ENCODE results near the gene ZNF775.
A peak's percentile ranks its signal among the peaks of the same experiment; 100 is the strongest.

The ZNF775 gene

GRCh38 chr7:150380463-150380862 lies 1.3 kb downstream of the ZNF775 start:
- in situ Hi-C loops (cut with MboI; ENCODE audit: low sequenced_read_pairs, unreplicated experiment) = no loop called here
- TF ChIP-seq CTCF (IDR thresholded peaks at IDR 0.05; ENCODE audit: borderline replicate concordance, control extremely low read depth, extremely low read depth, insufficient read depth, missing control alignments) = no peak
- peak; percentile 63 for DNase-seq (ENCODE audit: low spot score)

GRCh38 chr7:150381096-150381495 lies 2.0 kb downstream of the ZNF775 start:
- in situ Hi-C loops (cut with MboI; ENCODE audit: low sequenced_read_pairs, unreplicated experiment) = no loop called here
- no peak for TF ChIP-seq CTCF (IDR thresholded peaks at IDR 0.05; ENCODE audit: borderline replicate concordance, control extremely low read depth, extremely low read depth, insufficient read depth, missing control alignments)

DNA sequence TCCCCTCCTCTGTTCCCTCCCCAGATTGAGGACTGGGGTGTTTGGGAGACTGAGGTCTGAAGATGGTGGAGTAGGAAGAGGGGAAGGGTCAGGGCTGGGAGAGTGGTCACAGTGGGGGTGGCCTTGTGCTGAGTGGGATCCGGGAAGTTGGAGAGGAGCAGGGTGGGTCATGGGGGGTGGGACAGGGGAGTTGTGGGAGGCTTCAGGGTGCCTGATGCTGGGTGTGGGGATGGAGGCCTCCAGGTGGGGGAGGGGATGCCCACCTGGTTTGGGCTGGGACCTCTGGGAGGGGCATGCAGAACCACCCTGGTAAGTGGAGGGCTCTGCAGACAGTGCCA lies 2.6 kb downstream of the ZNF775 start:
- DNase-seq (ENCODE audit: low spot score) = no peak
- in situ Hi-C loops (cut with MboI; ENCODE audit: low sequenced_read_pairs, unreplicated experiment) = no loop called here
- TF ChIP-seq CTCF (IDR thresholded peaks at IDR 0.05; ENCODE audit: borderline replicate concordance, control extremely low read depth, extremely low read depth, insufficient read depth, missing control alignments) = no peak

More at GRCh38 chr7:150381096-150381495, 2.0 kb downstream of the ZNF775 start:
- DNase-seq (ENCODE audit: low spot score) = no peak

DNA sequence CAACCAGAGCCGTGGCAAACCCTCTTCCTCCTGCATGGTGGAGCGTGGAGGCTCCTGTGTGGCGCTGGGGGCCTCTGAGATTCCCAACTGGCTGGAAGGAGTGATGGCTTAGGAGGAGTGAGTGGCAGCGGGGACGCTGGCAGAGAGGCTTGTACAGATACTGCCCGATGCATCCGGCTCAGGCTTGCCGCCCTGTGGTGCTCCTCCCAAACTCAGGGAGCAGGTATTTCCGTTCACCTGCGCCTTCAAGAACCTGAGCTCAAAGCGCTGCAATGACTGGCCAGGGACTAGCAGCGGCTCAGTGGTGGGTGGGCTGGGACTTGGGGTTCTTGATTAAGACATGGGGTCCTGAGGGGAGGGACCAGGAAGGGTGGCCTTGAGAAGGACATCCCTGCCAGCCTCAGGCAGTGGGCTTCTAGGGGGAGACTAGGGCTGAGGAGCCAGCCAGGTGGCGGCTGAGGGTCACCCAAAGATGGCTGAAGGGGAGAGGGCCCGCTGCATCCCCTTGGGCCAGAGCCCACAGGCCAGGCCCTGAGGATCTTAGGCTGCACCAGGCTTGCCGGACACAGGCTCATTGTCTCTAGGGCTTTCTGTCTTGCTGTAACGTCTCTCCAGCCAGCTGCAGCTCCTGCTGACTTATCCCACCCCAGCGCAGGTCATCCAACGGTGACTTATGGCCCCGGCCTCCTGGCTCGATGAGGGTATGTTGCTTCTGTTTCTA lies 3.2 kb downstream of the ZNF775 start:
- in situ Hi-C loops (cut with MboI; ENCODE audit: low sequenced_read_pairs, unreplicated experiment) = no loop called here
- no peak for DNase-seq (ENCODE audit: low spot score)
- no peak for TF ChIP-seq CTCF (IDR thresholded peaks at IDR 0.05; ENCODE audit: borderline replicate concordance, control extremely low read depth, extremely low read depth, insufficient read depth, missing control alignments)

GRCh38 chr7:150382844-150383225 lies 3.7 kb downstream of the ZNF775 start:
- no peak for TF ChIP-seq CTCF (IDR thresholded peaks at IDR 0.05; ENCODE audit: borderline replicate concordance, control extremely low read depth, extremely low read depth, insufficient read depth, missing control alignments)
- in situ Hi-C loops (cut with MboI; ENCODE audit: low sequenced_read_pairs, unreplicated experiment) = no loop called here
- DNase-seq (ENCODE audit: low spot score) = no peak

- in situ Hi-C loops (cut with MboI; ENCODE audit: low sequenced_read_pairs, unreplicated experiment) = no loop called here
- DNase-seq (ENCODE audit: low spot score) = no peak
- no peak for TF ChIP-seq CTCF (IDR thresholded peaks at IDR 0.05; ENCODE audit: borderline replicate concordance, control extremely low read depth, extremely low read depth, insufficient read depth, missing control alignments)
Observed at GRCh38 chr7:150383710-150384397, 4.7 kb downstream of the ZNF775 start.

Data from GM13976 (cell line).